ENCODE measurements around the gene UCP2.

Gene UCP2

GRCh38 chr11:73971175-73971719 lies 11.4 kb downstream of the UCP2 start:
- no peak for DNase-seq (ENCODE audit: low read depth)

- no peak for DNase-seq (ENCODE audit: low read depth)
These were observed 12.4 kb downstream of the UCP2 start for GRCh38 chr11:73969991-73970800.

GRCh38 chr11:73969091-73969490 lies 13.6 kb downstream of the UCP2 start:
- no peak for DNase-seq (ENCODE audit: low read depth)

- no peak for DNase-seq (ENCODE audit: low read depth)
These were observed 14.2 kb downstream of the UCP2 start for GRCh38 chr11:73968356-73968966.

- DNase-seq (ENCODE audit: low read depth), result no peak
These were observed 16.9 kb downstream of the UCP2 start for GRCh38 chr11:73965764-73966121.

GRCh38 chr11:73965076-73965763 lies 17.4 kb downstream of the UCP2 start:
- DNase-seq (ENCODE audit: low read depth), result no peak

GRCh38 chr11:73963861-73964260 lies 18.8 kb downstream of the UCP2 start:
- no peak for DNase-seq (ENCODE audit: low read depth)

GRCh38 chr11:73962101-73962705 lies 20.4 kb downstream of the UCP2 start:
- DNase-seq (ENCODE audit: low read depth), result no peak

GRCh38 chr11:73961321-73961720 lies 21.3 kb downstream of the UCP2 start:
- no peak for DNase-seq (ENCODE audit: low read depth)

GRCh38 chr11:73958521-73959141 lies 24.0 kb downstream of the UCP2 start:
- no peak for DNase-seq (ENCODE audit: low read depth)

GRCh38 chr11:73957654-73958361 lies 24.8 kb downstream of the UCP2 start:
- no peak for DNase-seq (ENCODE audit: low read depth)

- DNase-seq (ENCODE audit: low read depth), result no peak
These were observed 25.6 kb downstream of the UCP2 start for GRCh38 chr11:73956876-73957653.

GRCh38 chr11:73951797-73952196 lies 30.8 kb downstream of the UCP2 start:
- DNase-seq (ENCODE audit: low read depth), result no peak

GRCh38 chr11:73950869-73951710 lies 31.6 kb downstream of the UCP2 start, which contains the start of gene DNAJB13:
TSS of gene DNAJB13 (plus strand) at chr11:73951026. CDS start at chr11:73951070, 44 bp downstream.
- DNase-seq (ENCODE audit: low read depth), result no peak

- no peak for DNase-seq (ENCODE audit: low read depth)
These were observed 32.7 kb downstream of the UCP2 start for GRCh38 chr11:73949912-73950311.

- no peak for DNase-seq (ENCODE audit: low read depth)
These were observed 33.4 kb downstream of the UCP2 start for GRCh38 chr11:73949246-73949645.

- no peak for DNase-seq (ENCODE audit: low read depth)
These were observed 35.7 kb downstream of the UCP2 start for GRCh38 chr11:73946798-73947458.

- DNase-seq (ENCODE audit: low read depth), result no peak
These were observed 37.2 kb downstream of the UCP2 start for GRCh38 chr11:73945396-73945795.

- DNase-seq (ENCODE audit: low read depth), result no peak
These were observed 37.7 kb downstream of the UCP2 start for GRCh38 chr11:73944901-73945300.
